Spinal cord (tissue), 10 donors: ENCODE results near the gene C4orf50. TPM values are rescaled to one million over a fixed set of nuclear protein-coding genes. Genes with fewer than 3 reads are reported as not detected.

Source experiments
- DNase-seq, 6 donors: peaks; one replicate each; pipeline versions ENCODE4 v3.0.0 to v3.0.0-alpha.2; 2013 to 2015; ENCODE audit warnings: low spot score in 6 of 6, low read depth in 4 of 6
- H3K27ac ChIP-seq: one replicate; pipeline ENCODE4 v1.5.1; 2013; ENCODE audit warnings: low read depth, low read length, control low read depth
- H3K27me3 ChIP-seq: one replicate; pipeline ENCODE4 v1.6.1; 2013; ENCODE audit warnings: low read length; ENCODE audit not compliant: control insufficient read depth, insufficient read depth
- H3K36me3 ChIP-seq: one replicate; pipeline ENCODE4 v1.6.1; 2013; ENCODE audit warnings: low read length; ENCODE audit not compliant: control insufficient read depth, insufficient read depth
- H3K4me1 ChIP-seq: one replicate; pipeline ENCODE4 v1.6.1; 2013; ENCODE audit warnings: low read length; ENCODE audit not compliant: control insufficient read depth, insufficient read depth
- H3K4me3 ChIP-seq: one replicate; pipeline ENCODE4 v1.5.1; 2013; ENCODE audit warnings: low read depth, low read length, control low read depth
- H3K9me3 ChIP-seq: one replicate; pipeline ENCODE4 v1.6.1; 2013; ENCODE audit warnings: low read length; ENCODE audit not compliant: control insufficient read depth, insufficient read depth
- WGBS: methylation state at CpG from one replicate; pipeline ENCODE4 v1.1.5; 2013; ENCODE audit warnings: missing lambda C conversion rate; ENCODE audit not compliant: insufficient coverage; 5-methylcytosine and 5-hydroxymethylcytosine counted together
- polyA plus RNA-seq, 2 donors: library from polyadenylated mRNA; unstranded; fragments of 120-200 nt; gene quantifications; one replicate each; pipeline ENCODE4 v1.2.1, GENCODE V29; 2013; ENCODE audit not compliant: insufficient read length in 2 of 2
- total RNA-seq, 2 donors: library from RNA; depleted of rRNA in 1 of 2; stranded (reverse); fragments of 120-200 nt in 1 of 2; fragments of >200 nt in 1 of 2; gene quantifications; one replicate each; pipeline versions ENCODE4 v1.2.3 to v1.2.4, GENCODE V29; 2013 to 2014
- donor health status: healthy.

The C4orf50 gene
- total and polyA plus RNA-seq, 4 donors: 1.9 to 6.4 (median 2.7) TPM

GRCh38 chr4:5874811-5875449, 143.3 kb downstream of the C4orf50 start:
- Histone ChIP-seq H3K9me3 (no peaks in the 10 kb centered on the region), H3K4me3 (no peak overlapping the region), H3K36me3 (peaks cover 8% of the 10 kb centered on the region), H3K4me1 (peaks cover 37% of the 10 kb centered on the region), H3K27me3 (no peaks in the 10 kb centered on the region), H3K27ac (peak overlapping the region; percentile 53)
- peak in 2 of 6 donors; percentile 79 to 86 for DNase-seq
- WGBS: 5% methylated on average over 4 of the region's 6 CpGs

GRCh38 chr4:5870701-5871100, 147.5 kb downstream of the C4orf50 start:
- WGBS: 54% methylated on average over 13 of the region's 13 CpGs
- DNase-seq: peak in 2 of 6 donors; percentile 29 to 40
- H3K36me3 ChIP-seq: peaks cover 19% of the 10 kb centered on the region
- no peak overlapping the region for H3K4me3 ChIP-seq
- no peaks in the 10 kb centered on the region for H3K27me3 ChIP-seq
- no peaks in the 10 kb centered on the region for H3K9me3 ChIP-seq
- H3K4me1 ChIP-seq: peaks cover 28% of the 10 kb centered on the region
- H3K27ac ChIP-seq: no peak overlapping the region

- Histone ChIP-seq H3K27ac (no peak overlapping the region), H3K27me3 (no peaks in the 10 kb centered on the region), H3K36me3 (peaks cover 24% of the 10 kb centered on the region), H3K4me3 (no peak overlapping the region), H3K9me3 (no peaks in the 10 kb centered on the region), H3K4me1 (peaks cover 26% of the 10 kb centered on the region)
- DNase-seq: peak in 1 of 6 donors; percentile 36
- WGBS: 44% methylated on average over 14 of the region's 14 CpGs
These were observed 148.1 kb downstream of the C4orf50 start for GRCh38 chr4:5869966-5870619.

- no CpG with 5 or more reads among the region's 3 CpGs for whole genome bisulfite sequencing
- Histone ChIP-seq H3K9me3 (no peaks in the 10 kb centered on the region), H3K4me1 (peaks cover 20% of the 10 kb centered on the region), H3K27ac (no peak overlapping the region), H3K27me3 (no peaks in the 10 kb centered on the region), H3K36me3 (peaks cover 43% of the 10 kb centered on the region), H3K4me3 (no peak overlapping the region)
- DNase-seq: peak in 1 of 6 donors; percentile 77
These were observed 150.4 kb downstream of the C4orf50 start for GRCh38 chr4:5867866-5868265.

GRCh38 chr4:5866841-5867813, 151.1 kb downstream of the C4orf50 start:
- Histone ChIP-seq H3K27me3 (no peaks in the 10 kb centered on the region), H3K9me3 (no peaks in the 10 kb centered on the region), H3K4me3 (no peak overlapping the region), H3K36me3 (peaks cover 50% of the 10 kb centered on the region), H3K4me1 (peaks cover 20% of the 10 kb centered on the region), H3K27ac (no peak overlapping the region)
- DNase-seq: peak in 1 of 6 donors; percentile 68
- no CpG with 5 or more reads among the region's 10 CpGs for WGBS

- DNase-seq: no peak
- no peak overlapping the region for H3K4me3 ChIP-seq
- H3K9me3 ChIP-seq: no peaks in the 10 kb centered on the region
- no peaks in the 10 kb centered on the region for H3K27me3 ChIP-seq
- H3K36me3 ChIP-seq: peaks cover 57% of the 10 kb centered on the region
- H3K4me1 ChIP-seq: peaks cover 17% of the 10 kb centered on the region
- 87% methylated on average over 9 of the region's 12 CpGs for WGBS
- H3K27ac ChIP-seq: no peak overlapping the region
These were observed 152.2 kb downstream of the C4orf50 start for GRCh38 chr4:5865896-5866599.

- DNase-seq: no peak
- 80% methylated on average over 5 of the region's 15 CpGs for WGBS
These were observed 154.6 kb downstream of the C4orf50 start for GRCh38 chr4:5863461-5864113.

GRCh38 chr4:5858020-5858769, 160.0 kb downstream of the C4orf50 start:
- Histone ChIP-seq H3K27ac (no peak overlapping the region), H3K4me3 (no peak overlapping the region), H3K36me3 (peaks cover 76% of the 10 kb centered on the region), H3K9me3 (no peaks in the 10 kb centered on the region), H3K27me3 (no peaks in the 10 kb centered on the region), H3K4me1 (peaks cover 21% of the 10 kb centered on the region)
- peak in 2 of 6 donors; percentile 65 to 75 for DNase-seq
- whole genome bisulfite sequencing: 49% methylated on average over 15 of the region's 16 CpGs

More at GRCh38 chr4:5863461-5864113, 154.6 kb downstream of the C4orf50 start:
- H3K27ac ChIP-seq: no peak overlapping the region
- H3K4me1 ChIP-seq: peaks cover 11% of the 10 kb centered on the region
- H3K36me3 ChIP-seq: peaks cover 71% of the 10 kb centered on the region
- no peaks in the 10 kb centered on the region for H3K9me3 ChIP-seq
- H3K4me3 ChIP-seq: no peak overlapping the region
- no peaks in the 10 kb centered on the region for H3K27me3 ChIP-seq
